Activated T-helper 1 cell treated with anti-CD3 and anti-CD28 coated beads, Interleukin-12 subunit alpha, Interleukin-12 subunit beta, Interleukin-2, Interleukin-4 antibody, amounts not matched to agents 30 ng/mL and 10 ng/mL and 1 ng/mL, durations not matched to agents 14 hours and 24 hours and 36 hours (primary cell): ENCODE results near the gene LIPA. TPM values are rescaled to one million over a fixed set of nuclear protein-coding genes. Genes with fewer than 3 reads are reported as not detected.

Experiments
- DNase-seq: peaks from one replicate; pipeline ENCODE4 v3.0.0; 2021; ENCODE audit warnings: low spot score
- H3K27ac Mint-ChIP-seq: one replicate; pipeline ENCODE4 v1.8.0; 2021; ENCODE audit warnings: mild to moderate bottlenecking, mixed read lengths
- H3K27me3 Mint-ChIP-seq: one replicate; pipeline ENCODE4 v1.8.0; 2022; ENCODE audit warnings: mild to moderate bottlenecking, moderate library complexity, mixed read lengths; ENCODE audit not compliant: insufficient read depth
- H3K36me3 Mint-ChIP-seq: one replicate; pipeline ENCODE4 v1.8.0; 2021; ENCODE audit warnings: low read depth, mixed read lengths
- H3K4me1 Mint-ChIP-seq: one replicate; pipeline ENCODE4 v1.8.0; 2021; ENCODE audit warnings: low read depth, mixed read lengths
- H3K4me3 Mint-ChIP-seq: one replicate; pipeline ENCODE4 v1.8.0; 2021; ENCODE audit warnings: mild to moderate bottlenecking, moderate library complexity, mixed read lengths
- H3K9me3 Mint-ChIP-seq: one replicate; pipeline ENCODE4 v1.8.0; 2021; ENCODE audit warnings: mixed read lengths
- intact Hi-C: fragments of 100-400 bp; cut with micrococcal nuclease; formaldehyde crosslinking; loops from one replicate; pipeline ENCODE4 v1.15.1; 2024
- total RNA-seq: library from RNA; stranded (reverse); gene quantifications from 2 replicates; pipeline ENCODE4 v1.2.3, GENCODE V29; 2022

The LIPA gene
- total RNA-seq, 1 donor from 2014 or later = 5.3 TPM

GRCh38 chr10:89281606-89282395, 30.2 kb upstream of the LIPA start:
- Mint-ChIP-seq H3K27me3 (peaks cover 28% of the 10 kb centered on the region), H3K9me3 (no peaks in the 10 kb centered on the region), H3K27ac (no peak overlapping the region), H3K36me3 (no peaks in the 10 kb centered on the region), H3K4me1 (no peaks in the 10 kb centered on the region), H3K4me3 (no peak overlapping the region)
- intact Hi-C loops = loop anchor here (1.0 kb wide), 1 partner anchor 20 kb away; the partner anchor contains the start of gene IFIT2
- no peak for DNase-seq

- no peak for DNase-seq
- Mint-ChIP-seq H3K4me1 (no peaks in the 10 kb centered on the region), H3K27ac (no peak overlapping the region), H3K4me3 (no peak overlapping the region), H3K9me3 (no peaks in the 10 kb centered on the region), H3K36me3 (no peaks in the 10 kb centered on the region), H3K27me3 (peaks cover 28% of the 10 kb centered on the region)
- intact Hi-C loops = no loop called here
Observed at GRCh38 chr10:89280508-89280907, 28.9 kb upstream of the LIPA start.

GRCh38 chr10:89279421-89279869, 27.9 kb upstream of the LIPA start:
- Mint-ChIP-seq H3K4me1 (no peaks in the 10 kb centered on the region), H3K27me3 (peaks cover 25% of the 10 kb centered on the region), H3K27ac (no peak overlapping the region), H3K9me3 (no peaks in the 10 kb centered on the region), H3K36me3 (no peaks in the 10 kb centered on the region), H3K4me3 (no peak overlapping the region)
- intact Hi-C loops = no loop called here
- DNase-seq = no peak

- intact Hi-C loops = no loop called here
- no peak for DNase-seq
Observed at GRCh38 chr10:89278900-89279392, 27.4 kb upstream of the LIPA start.

GRCh38 chr10:89278034-89278535, 26.5 kb upstream of the LIPA start:
- Mint-ChIP-seq H3K9me3 (no peaks in the 10 kb centered on the region), H3K4me3 (no peak overlapping the region), H3K36me3 (no peaks in the 10 kb centered on the region), H3K4me1 (no peaks in the 10 kb centered on the region), H3K27ac (no peak overlapping the region), H3K27me3 (peaks cover 24% of the 10 kb centered on the region)
- intact Hi-C loops = no loop called here
- DNase-seq = no peak

More at GRCh38 chr10:89278900-89279392, 27.4 kb upstream of the LIPA start:
- no peaks in the 10 kb centered on the region for H3K9me3 Mint-ChIP-seq
- no peaks in the 10 kb centered on the region for H3K4me1 Mint-ChIP-seq
- H3K36me3 Mint-ChIP-seq = no peaks in the 10 kb centered on the region
- no peak overlapping the region for H3K4me3 Mint-ChIP-seq
- H3K27ac Mint-ChIP-seq = no peak overlapping the region
- H3K27me3 Mint-ChIP-seq = peaks cover 25% of the 10 kb centered on the region

GRCh38 chr10:89275383-89275782, 23.8 kb upstream of the LIPA start:
- H3K27me3 Mint-ChIP-seq = peaks cover 32% of the 10 kb centered on the region
- DNase-seq = no peak
- no peaks in the 10 kb centered on the region for H3K36me3 Mint-ChIP-seq
- no peaks in the 10 kb centered on the region for H3K4me1 Mint-ChIP-seq
- H3K27ac Mint-ChIP-seq = no peak overlapping the region
- H3K9me3 Mint-ChIP-seq = no peaks in the 10 kb centered on the region
- H3K4me3 Mint-ChIP-seq = no peak overlapping the region
- intact Hi-C loops = no loop called here

- Mint-ChIP-seq H3K4me3 (no peak overlapping the region), H3K27ac (no peak overlapping the region), H3K36me3 (no peaks in the 10 kb centered on the region), H3K27me3 (peaks cover 32% of the 10 kb centered on the region), H3K9me3 (no peaks in the 10 kb centered on the region), H3K4me1 (no peaks in the 10 kb centered on the region)
- no peak for DNase-seq
- intact Hi-C loops = no loop called here
Observed at GRCh38 chr10:89274928-89275327, 23.4 kb upstream of the LIPA start.

GRCh38 chr10:89273680-89274079, 22.1 kb upstream of the LIPA start:
- Mint-ChIP-seq H3K27me3 (peaks cover 32% of the 10 kb centered on the region), H3K36me3 (no peaks in the 10 kb centered on the region), H3K4me3 (no peak overlapping the region), H3K27ac (no peak overlapping the region), H3K4me1 (no peaks in the 10 kb centered on the region), H3K9me3 (no peaks in the 10 kb centered on the region)
- DNase-seq = no peak
- intact Hi-C loops = no loop called here

- Mint-ChIP-seq H3K4me1 (no peaks in the 10 kb centered on the region), H3K9me3 (no peaks in the 10 kb centered on the region), H3K27me3 (peaks cover 32% of the 10 kb centered on the region), H3K36me3 (no peaks in the 10 kb centered on the region), H3K4me3 (no peak overlapping the region), H3K27ac (no peak overlapping the region)
- intact Hi-C loops = no loop called here
- no peak for DNase-seq
Observed at GRCh38 chr10:89271532-89271931, 20.0 kb upstream of the LIPA start.

- H3K27me3 Mint-ChIP-seq = peaks cover 25% of the 10 kb centered on the region
- intact Hi-C loops = no loop called here
- H3K4me1 Mint-ChIP-seq = no peaks in the 10 kb centered on the region
- no peak overlapping the region for H3K4me3 Mint-ChIP-seq
- no peak overlapping the region for H3K27ac Mint-ChIP-seq
- no peak for DNase-seq
- no peaks in the 10 kb centered on the region for H3K9me3 Mint-ChIP-seq
- no peaks in the 10 kb centered on the region for H3K36me3 Mint-ChIP-seq
Observed at GRCh38 chr10:89270153-89270483, 18.5 kb upstream of the LIPA start.

- no peaks in the 10 kb centered on the region for H3K9me3 Mint-ChIP-seq
Observed at GRCh38 chr10:89269433-89270152, 18.0 kb upstream of the LIPA start.

GRCh38 chr10:89266721-89267453, 15.3 kb upstream of the LIPA start:
- Mint-ChIP-seq H3K27me3 (peaks cover 23% of the 10 kb centered on the region), H3K36me3 (no peaks in the 10 kb centered on the region), H3K9me3 (no peaks in the 10 kb centered on the region), H3K4me1 (no peaks in the 10 kb centered on the region), H3K4me3 (no peak overlapping the region), H3K27ac (no peak overlapping the region)
- DNase-seq = no peak
- intact Hi-C loops = no loop called here

More at GRCh38 chr10:89269433-89270152, 18.0 kb upstream of the LIPA start:
- DNase-seq = no peak
- Mint-ChIP-seq H3K4me1 (no peaks in the 10 kb centered on the region), H3K4me3 (no peak overlapping the region), H3K36me3 (no peaks in the 10 kb centered on the region), H3K27me3 (peaks cover 25% of the 10 kb centered on the region), H3K27ac (no peak overlapping the region)
- intact Hi-C loops = no loop called here
